Common myeloid progenitor, CD34-positive (primary cell): ENCODE results near the gene ZFYVE27.

ENCODE experiments used
- CTCF ChIA-PET: fragments of 350-600 bp; sonication (Branson Sonifier 250); formaldehyde crosslinking; loops from one replicate; lab custom pipeline; 2021; ENCODE audit warnings: antibody characterized with exemption; lab: Charles Lee
- POLR2A ChIA-PET: fragments of 350-600 bp; sonication (Branson Sonifier 250); formaldehyde crosslinking; loops from one replicate; lab custom pipeline; 2021; ENCODE audit warnings: antibody characterized with exemption; lab: Charles Lee
- DNase-seq, 3 donors: peaks; one replicate each; pipeline versions ENCODE4 v3.0.0 to v3.0.0-alpha.2; 2013
- H3K27ac ChIP-seq, 2 experiments: 1 replicate in 1 of 2; 2 replicates in 1 of 2; pipeline ENCODE4 v1.7.0; 2013; ENCODE audit warnings: inconsistent platforms in 2 of 2, low read length in 2 of 2, mild to moderate bottlenecking in 2 of 2, low read depth in 1 of 2, moderate library complexity in 1 of 2; ENCODE audit not compliant: severe bottlenecking in 2 of 2, insufficient read depth in 1 of 2, poor library complexity in 1 of 2
- H3K27me3 ChIP-seq, 5 experiments: replicated peaks in 2 of 5; 1 replicate in 3 of 5; 2 replicates in 2 of 5; pipeline versions ENCODE4 v1.6.1 to v1.7.0; 2013; ENCODE audit warnings: low read length in 4 of 5, mild to moderate bottlenecking in 2 of 5, moderate library complexity in 2 of 5, inconsistent platforms in 1 of 5; ENCODE audit not compliant: insufficient read depth in 5 of 5, control insufficient read depth in 4 of 5
- H3K36me3 ChIP-seq, 4 experiments: 1 replicate in 2 of 4; 2 replicates in 2 of 4; pipeline versions ENCODE4 v1.6.1 to v1.7.0; 2013; ENCODE audit warnings: low read length in 3 of 4, control low read depth in 1 of 4, mild to moderate bottlenecking in 1 of 4; ENCODE audit not compliant: control insufficient read depth in 4 of 4, insufficient read depth in 4 of 4
- H3K4me1 ChIP-seq, 4 experiments: 1 replicate in 3 of 4; 2 replicates in 1 of 4; pipeline versions ENCODE4 v1.6.1 to v1.7.1; 2013; ENCODE audit warnings: low read length in 3 of 4, mild to moderate bottlenecking in 3 of 4, control low read depth in 1 of 4, inconsistent platforms in 1 of 4, moderate library complexity in 1 of 4; ENCODE audit not compliant: control insufficient read depth in 4 of 4, insufficient read depth in 4 of 4; ENCODE audit errors: control extremely low read depth in 1 of 4
- H3K4me3 ChIP-seq, 7 experiments: 1 replicate in 4 of 7; 2 replicates in 3 of 7; pipeline versions ENCODE4 v1.5.1 to v1.7.0; 2013; ENCODE audit warnings: mild to moderate bottlenecking in 7 of 7, low read length in 6 of 7, moderate library complexity in 6 of 7, inconsistent platforms in 2 of 7, low read depth in 2 of 7, control low read depth in 1 of 7; ENCODE audit not compliant: insufficient read depth in 4 of 7, control insufficient read depth in 1 of 7; ENCODE audit errors: extremely low read depth in 1 of 7
- H3K9me3 ChIP-seq, 5 experiments: 1 replicate in 4 of 5; 2 replicates in 1 of 5; pipeline versions ENCODE4 v1.6.1 to v1.7.1; 2013; ENCODE audit warnings: low read length in 4 of 5, mild to moderate bottlenecking in 2 of 5, inconsistent platforms in 1 of 5, low read depth in 1 of 5, moderate library complexity in 1 of 5; ENCODE audit not compliant: control insufficient read depth in 4 of 5, insufficient read depth in 2 of 5; ENCODE audit errors: control extremely low read depth in 1 of 5
- WGBS: methylation state at CpG from one replicate; pipeline ENCODE4 v1.1.5; 2013; ENCODE audit not compliant: insufficient coverage; 5-methylcytosine and 5-hydroxymethylcytosine counted together

Gene ZFYVE27

DNA sequence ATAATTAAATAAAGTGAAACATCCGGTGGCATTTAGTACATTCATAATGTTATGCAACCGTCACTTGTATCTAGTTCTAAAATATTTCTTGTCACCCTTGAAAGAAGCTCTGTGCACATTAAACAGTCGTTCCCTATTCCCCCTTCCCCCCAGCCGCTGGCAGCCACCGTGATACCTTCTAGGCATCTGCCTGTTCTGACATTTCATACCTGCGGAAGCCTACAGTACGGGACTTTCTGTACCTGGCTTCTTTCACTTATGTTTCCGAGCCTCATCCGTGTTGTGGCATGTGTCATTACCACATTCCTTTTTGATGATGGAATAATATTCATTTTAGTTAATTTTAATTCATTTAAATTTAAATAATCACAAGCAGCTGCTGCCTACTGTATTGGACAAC lies 48.8 kb downstream of the ZFYVE27 start:
- ChIA-PET POLR2A (no interaction called here), CTCF (interaction anchor here (0.7 kb wide), 1 partner anchor 27 kb away, joined by 3 read pairs; no protein-coding TSS in a partner anchor)
- H3K27me3 ChIP-seq = peaks cover 0 to 3% (median 0%) of the 10 kb centered on the region in 5 experiments
- DNase-seq = no peak
- H3K27ac ChIP-seq = no peak overlapping the region
- 89% methylated on average over 5 of the region's 9 CpGs for WGBS
- peaks cover 0 to 26% (median 22%) of the 10 kb centered on the region in 4 experiments for H3K4me1 ChIP-seq
- H3K36me3 ChIP-seq = no peaks in the 10 kb centered on the region
- no peak overlapping the region for H3K4me3 ChIP-seq
- H3K9me3 ChIP-seq = no peaks in the 10 kb centered on the region

DNA sequence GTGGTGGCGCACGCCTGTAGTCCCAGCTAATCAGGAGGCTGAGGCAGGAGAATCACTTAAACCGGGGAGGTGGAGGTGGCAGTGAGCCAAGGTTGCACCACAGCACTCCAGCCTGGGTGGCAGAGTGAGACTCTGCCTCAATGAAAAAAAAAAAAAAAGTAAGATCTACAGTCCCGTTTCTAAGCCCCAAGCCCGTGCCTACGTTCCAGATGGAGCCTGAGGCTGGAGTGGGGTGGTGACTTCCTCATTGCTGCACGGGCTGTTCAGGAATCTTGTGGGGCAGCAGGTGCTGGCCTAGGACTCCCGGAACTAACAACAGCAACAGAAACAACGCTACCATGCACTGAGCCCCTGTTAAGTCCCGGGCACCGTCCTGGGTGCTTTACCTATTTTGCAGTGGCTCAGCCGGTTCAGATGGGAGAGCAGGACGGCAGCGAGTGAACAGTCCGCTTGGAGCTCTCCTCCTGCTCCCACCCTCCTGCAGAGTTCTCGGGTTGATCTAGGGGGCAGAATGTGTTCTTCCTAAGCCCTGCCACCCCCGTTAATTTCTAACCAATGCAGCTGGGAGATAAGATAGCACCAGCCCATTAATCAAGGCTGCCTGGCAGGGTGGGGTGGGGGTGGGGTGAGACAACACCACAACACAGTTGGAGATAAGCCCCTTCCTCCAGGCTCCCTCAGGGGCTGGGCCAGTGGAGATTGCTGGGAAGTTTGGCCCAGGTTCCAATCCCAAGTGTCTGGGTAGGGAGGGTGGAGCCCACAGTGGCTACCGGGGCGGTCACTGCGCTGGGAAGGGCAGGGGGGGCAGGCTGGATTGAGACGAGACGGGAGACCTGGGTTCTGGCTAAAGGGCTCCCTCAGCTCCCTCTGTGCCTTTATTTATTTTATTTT lies 51.9 kb downstream of the ZFYVE27 start:
- H3K4me3 ChIP-seq = peak overlapping the region in 3 of 7 experiments; percentile 43 to 50 (median 46)
- POLR2A ChIA-PET = interaction anchor here (0.7 kb wide), 1 partner anchor 80 kb away, joined by 6 read pairs; no protein-coding TSS in a partner anchor
- no peak overlapping the region for H3K27ac ChIP-seq
- H3K36me3 ChIP-seq = no peaks in the 10 kb centered on the region
- H3K27me3 ChIP-seq = peaks cover 0 to 3% (median 0%) of the 10 kb centered on the region in 5 experiments
- CTCF ChIA-PET = interaction anchor here (0.8 to 9.9 kb wide), 5 partner anchors 8 to 82 kb away, joined by 3 to 114 read pairs (median 3); no protein-coding TSS in a partner anchor
- H3K4me1 ChIP-seq = peaks cover 0 to 11% (median 8%) of the 10 kb centered on the region in 4 experiments
- H3K9me3 ChIP-seq = no peaks in the 10 kb centered on the region
- 19% methylated on average over 10 of the region's 22 CpGs for WGBS
- DNase-seq = peak; percentile 70 to 83 (median 75)

DNA sequence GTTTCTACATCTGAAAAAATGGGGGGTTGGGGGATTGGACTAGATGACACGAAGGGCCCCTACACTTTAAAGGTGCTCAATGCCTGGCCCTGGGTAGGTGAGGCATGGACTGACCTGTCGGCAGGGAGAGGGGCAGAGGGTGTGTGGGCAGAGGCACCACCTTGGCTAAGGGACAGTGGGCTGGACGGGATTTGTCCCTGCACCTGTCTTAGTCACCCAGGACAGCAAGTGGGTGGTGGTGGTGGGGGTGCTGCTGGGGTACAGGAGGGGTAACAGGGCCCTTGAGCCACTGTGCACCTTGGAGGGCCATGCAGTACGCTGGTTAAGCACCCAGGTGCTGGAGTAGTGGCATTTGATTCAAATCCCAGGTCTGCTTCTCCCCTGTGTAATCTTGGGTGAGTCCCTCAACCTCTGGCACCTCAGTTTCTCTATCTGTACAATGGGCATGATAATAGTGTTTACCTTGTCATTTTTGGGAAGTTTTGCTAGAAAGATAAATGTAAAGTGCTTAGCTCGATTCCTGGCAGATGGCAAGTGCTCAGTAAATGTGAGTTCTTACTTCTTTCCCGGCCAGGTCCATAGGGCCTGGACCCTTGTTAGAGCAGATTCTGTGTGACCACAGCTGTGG lies 53.0 kb downstream of the ZFYVE27 start:
- CTCF ChIA-PET = interaction anchor here (0.8 to 9.9 kb wide), 6 partner anchors 11 to 118 kb away, joined by 3 to 114 read pairs (median 4); no protein-coding TSS in a partner anchor

DNA sequence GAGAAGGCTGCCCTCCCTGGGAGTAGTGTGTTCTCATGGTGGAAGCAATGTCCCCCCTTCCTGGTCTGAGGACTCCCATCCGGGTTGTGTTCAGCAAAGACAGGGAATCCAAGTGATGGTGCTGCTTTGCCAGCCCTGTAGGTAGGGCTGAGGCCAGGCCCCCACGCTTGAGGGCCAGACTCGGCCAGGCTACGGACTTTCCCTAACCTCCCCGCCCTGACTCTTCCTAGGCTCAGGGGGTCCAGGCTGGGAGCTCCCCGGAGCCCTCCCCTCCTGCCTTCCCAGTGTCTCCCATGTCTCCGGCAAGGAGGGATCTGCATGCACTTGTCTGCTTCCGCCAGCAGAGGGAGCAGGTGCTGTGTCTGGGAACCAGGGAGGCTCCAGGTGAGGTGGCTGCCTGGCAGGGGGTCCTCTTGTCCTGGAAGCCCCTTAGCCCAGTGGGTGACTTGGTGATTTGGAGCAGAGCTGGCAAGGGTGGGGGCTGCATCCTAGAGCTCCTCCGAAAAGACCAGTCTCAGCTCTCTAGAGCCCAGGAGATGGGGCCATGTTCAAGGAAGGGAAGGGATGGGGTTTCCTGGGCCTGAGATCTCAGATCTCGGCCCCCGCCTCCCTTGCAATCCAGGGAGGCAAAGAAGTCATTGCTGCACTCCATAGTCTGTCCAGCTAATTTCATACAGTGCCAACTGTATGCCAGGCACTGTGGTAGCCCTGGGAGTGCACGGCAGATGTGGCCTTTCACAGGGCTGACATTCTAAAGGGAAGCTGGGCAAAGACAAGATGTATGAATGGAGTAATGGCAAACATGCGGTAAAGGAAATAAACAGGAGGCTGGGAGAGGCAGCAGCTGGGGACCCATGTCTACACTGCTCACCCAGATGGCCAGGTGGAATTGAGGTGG lies 55.1 kb downstream of the ZFYVE27 start:
- ChIA-PET POLR2A (no interaction called here), CTCF (interaction anchor here (0.6 to 9.9 kb wide), 21 partner anchors 9 to 123 kb away, joined by 3 to 114 read pairs (median 5); partner anchors contain the start of genes GOLGA7B and SFRP5)
- Histone ChIP-seq H3K9me3 (no peaks in the 10 kb centered on the region), H3K4me3 (no peak overlapping the region), H3K27ac (no peak overlapping the region), H3K36me3 (no peaks in the 10 kb centered on the region), H3K27me3 (peaks cover 0 to 10% (median 2%) of the 10 kb centered on the region in 5 experiments), H3K4me1 (peaks cover 0 to 14% (median 10%) of the 10 kb centered on the region in 4 experiments)
- 24% methylated on average over 12 of the region's 13 CpGs for WGBS
- DNase-seq = peak; percentile 33 to 67 (median 53)

More for the DNA sequence above, 53.0 kb downstream of the ZFYVE27 start:
- no peaks in the 10 kb centered on the region for H3K9me3 ChIP-seq
- peaks cover 0 to 11% (median 8%) of the 10 kb centered on the region in 4 experiments for H3K4me1 ChIP-seq
- WGBS = 93% methylated on average over 6 of the region's 6 CpGs
- no peaks in the 10 kb centered on the region for H3K36me3 ChIP-seq
- POLR2A ChIA-PET = no interaction called here
- no peak for DNase-seq
- H3K27me3 ChIP-seq = peaks cover 0 to 3% (median 0%) of the 10 kb centered on the region in 5 experiments
- no peak overlapping the region for H3K27ac ChIP-seq
- H3K4me3 ChIP-seq = no peak overlapping the region

DNA sequence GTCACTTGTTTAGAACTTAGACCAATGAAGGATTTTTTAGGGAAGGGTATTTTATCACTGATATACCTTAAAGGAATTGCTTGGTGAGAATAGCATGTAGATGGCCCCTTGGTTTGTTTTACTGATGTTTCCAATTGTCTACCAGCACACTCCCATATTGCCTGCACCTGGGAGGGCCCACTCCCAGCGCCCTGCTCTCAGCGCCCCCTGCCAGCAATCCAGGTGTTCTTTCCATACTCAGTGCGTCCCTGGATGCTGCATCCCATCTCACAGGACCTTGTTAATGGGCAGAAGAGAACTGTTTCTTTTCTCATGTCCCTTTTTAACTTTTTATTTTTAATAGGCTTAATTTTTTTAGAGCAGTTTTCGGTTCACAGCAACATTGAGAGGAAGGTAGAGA lies 59.0 kb downstream of the ZFYVE27 start:
- H3K9me3 ChIP-seq = peaks cover 0 to 12% (median 3%) of the 10 kb centered on the region in 5 experiments
- 100% methylated on average over 2 of the region's 4 CpGs for WGBS
- H3K27ac ChIP-seq = no peak overlapping the region
- CTCF ChIA-PET = interaction anchor here (1.6 to 9.9 kb wide), 2 partner anchors 22 to 75 kb away, joined by 4 to 114 read pairs; no protein-coding TSS in a partner anchor
- POLR2A ChIA-PET = no interaction called here
- no peak overlapping the region for H3K4me3 ChIP-seq
- no peaks in the 10 kb centered on the region for H3K36me3 ChIP-seq
- DNase-seq = no peak
- H3K4me1 ChIP-seq = peaks cover 0 to 5% (median 2%) of the 10 kb centered on the region in 4 experiments
- peaks cover 0 to 24% (median 5%) of the 10 kb centered on the region in 5 experiments for H3K27me3 ChIP-seq

DNA sequence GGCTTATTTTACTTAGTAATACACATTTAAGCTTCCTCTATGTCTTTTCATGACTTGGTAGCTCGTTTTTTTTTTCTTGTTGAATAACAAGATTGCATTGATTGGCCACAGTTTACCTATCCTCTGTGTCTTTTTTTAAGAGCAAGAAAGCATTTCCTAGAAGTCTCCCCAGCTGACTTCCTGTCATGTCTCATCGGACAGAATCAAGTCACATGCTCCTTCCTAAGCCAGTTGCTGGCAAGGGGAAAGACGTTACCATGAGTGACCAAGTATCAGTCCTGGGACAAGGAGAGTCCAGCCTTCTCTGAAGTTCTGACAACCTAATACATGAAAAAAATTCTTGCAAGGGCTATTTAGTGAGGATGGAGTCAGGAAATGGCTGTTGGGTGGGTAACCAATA lies 59.7 kb downstream of the ZFYVE27 start:
- Histone ChIP-seq H3K4me1 (peaks cover 0 to 5% (median 2%) of the 10 kb centered on the region in 4 experiments), H3K27me3 (peaks cover 0 to 30% (median 7%) of the 10 kb centered on the region in 5 experiments), H3K36me3 (no peaks in the 10 kb centered on the region), H3K4me3 (no peak overlapping the region), H3K9me3 (peaks cover 0 to 12% (median 3%) of the 10 kb centered on the region in 5 experiments), H3K27ac (no peak overlapping the region)
- no peak for DNase-seq
- 31% methylated on average over 3 of the region's 3 CpGs for WGBS
- ChIA-PET CTCF (interaction anchor here (0.9 to 9.9 kb wide), 2 partner anchors 25 to 75 kb away, joined by 3 to 114 read pairs; partner anchors contain the start of gene SFRP5), POLR2A (no interaction called here)
